ENCODE results near the gene GRIFIN. TPM values are rescaled to one million over a fixed set of nuclear protein-coding genes. Genes with fewer than 3 reads are reported as not detected.
A peak's percentile ranks its signal among the peaks of the same experiment; 100 is the strongest.

Gene GRIFIN
- total RNA-seq, 1 donor = not detected

GRCh38 chr7:2520761-2521290 lies 44.6 kb upstream of the GRIFIN start:
- Histone ChIP-seq H2AFZ (ENCODE audit: low read length) (no peak overlapping the region), H3K27me3 (ENCODE audit: insufficient read depth, low read length) (no peaks in the 10 kb centered on the region), H3K36me3 (ENCODE audit: insufficient read depth, low read length) (peaks cover 6% of the 10 kb centered on the region), H4K20me1 (ENCODE audit: insufficient read depth, low read length) (peaks cover 38% of the 10 kb centered on the region), H3K79me2 (ENCODE audit: insufficient read depth, low read length) (peaks cover 36% of the 10 kb centered on the region), H3K4me2 (ENCODE audit: insufficient read depth, low read length) (peak overlapping the region; percentile 96), H3K9me3 (ENCODE audit: low read depth, low read length) (no peaks in the 10 kb centered on the region), H3K4me3 (ENCODE audit: insufficient read depth, low read length) (peak overlapping the region; percentile 88), H3K4me1 (ENCODE audit: insufficient read depth, low read length) (peaks cover 62% of the 10 kb centered on the region), H3K27ac (ENCODE audit: low read depth, low read length) (peak overlapping the region; percentile 61)
- DNase-seq (ENCODE audit: insufficient read length, low spot score, missing footprints) = peak; percentile 96
- no peak for TF ChIP-seq CTCF (IDR thresholded peaks at IDR 0.05; ENCODE audit: extremely low read depth, low read depth, low read length)

- peak; percentile 97 for DNase-seq (ENCODE audit: insufficient read length, low spot score, missing footprints)
- Histone ChIP-seq H3K4me1 (ENCODE audit: insufficient read depth, low read length) (peaks cover 65% of the 10 kb centered on the region), H3K79me2 (ENCODE audit: insufficient read depth, low read length) (peaks cover 36% of the 10 kb centered on the region), H3K4me2 (ENCODE audit: insufficient read depth, low read length) (peak overlapping the region; percentile 96), H3K4me3 (ENCODE audit: insufficient read depth, low read length) (peak overlapping the region; percentile 88), H3K27me3 (ENCODE audit: insufficient read depth, low read length) (no peaks in the 10 kb centered on the region), H3K9me3 (ENCODE audit: low read depth, low read length) (no peaks in the 10 kb centered on the region), H4K20me1 (ENCODE audit: insufficient read depth, low read length) (peaks cover 33% of the 10 kb centered on the region), H3K36me3 (ENCODE audit: insufficient read depth, low read length) (peaks cover 2% of the 10 kb centered on the region), H3K27ac (ENCODE audit: low read depth, low read length) (peak overlapping the region; percentile 61), H2AFZ (ENCODE audit: low read length) (no peak overlapping the region)
- TF ChIP-seq CTCF (IDR thresholded peaks at IDR 0.05; ENCODE audit: extremely low read depth, low read depth, low read length) = no peak
These were observed 44.0 kb upstream of the GRIFIN start for GRCh38 chr7:2520131-2520760.

- Histone ChIP-seq H3K27ac (ENCODE audit: low read depth, low read length) (peak within 1 kb of the TSS; percentile 61), H3K36me3 (ENCODE audit: insufficient read depth, low read length) (no peaks in the 10 kb centered on the region), H3K4me3 (ENCODE audit: insufficient read depth, low read length) (peak within 1 kb of the TSS; percentile 88), H3K4me2 (ENCODE audit: insufficient read depth, low read length) (peak within 1 kb of the TSS; percentile 96), H2AFZ (ENCODE audit: low read length) (peak within 1 kb of the TSS; percentile 41), H3K4me1 (ENCODE audit: insufficient read depth, low read length) (peaks cover 65% of the 10 kb centered on the region), H4K20me1 (ENCODE audit: insufficient read depth, low read length) (peaks cover 25% of the 10 kb centered on the region), H3K79me2 (ENCODE audit: insufficient read depth, low read length) (peaks cover 35% of the 10 kb centered on the region), H3K9me3 (ENCODE audit: low read depth, low read length) (no peaks in the 10 kb centered on the region), H3K27me3 (ENCODE audit: insufficient read depth, low read length) (no peaks in the 10 kb centered on the region)
- DNase-seq (ENCODE audit: insufficient read length, low spot score, missing footprints) = peak; percentile 100
- no peak for TF ChIP-seq CTCF (IDR thresholded peaks at IDR 0.05; ENCODE audit: extremely low read depth, low read depth, low read length)
These were observed 43.1 kb upstream of the GRIFIN start, which contains the start of gene LFNG for GRCh38 chr7:2519119-2519930. Gene LFNG, plus strand, starts transcription at chr7:2519774. Its CDS starts 88 bp downstream, at chr7:2519862.

- peak overlapping the region; percentile 89 for H3K4me2 ChIP-seq (ENCODE audit: insufficient read depth, low read length)
- peak overlapping the region; percentile 62 for H3K4me3 ChIP-seq (ENCODE audit: insufficient read depth, low read length)
- TF ChIP-seq CTCF (IDR thresholded peaks at IDR 0.05; ENCODE audit: extremely low read depth, low read depth, low read length) = no peak
- peaks cover 60% of the 10 kb centered on the region for H3K4me1 ChIP-seq (ENCODE audit: insufficient read depth, low read length)
- peaks cover 32% of the 10 kb centered on the region for H3K79me2 ChIP-seq (ENCODE audit: insufficient read depth, low read length)
- no peaks in the 10 kb centered on the region for H3K27me3 ChIP-seq (ENCODE audit: insufficient read depth, low read length)
- H3K36me3 ChIP-seq (ENCODE audit: insufficient read depth, low read length) = no peaks in the 10 kb centered on the region
- no peak for DNase-seq (ENCODE audit: insufficient read length, low spot score, missing footprints)
- peak overlapping the region; percentile 41 for H2AFZ ChIP-seq (ENCODE audit: low read length)
- H4K20me1 ChIP-seq (ENCODE audit: insufficient read depth, low read length) = peaks cover 22% of the 10 kb centered on the region
- H3K27ac ChIP-seq (ENCODE audit: low read depth, low read length) = no peak overlapping the region
- no peaks in the 10 kb centered on the region for H3K9me3 ChIP-seq (ENCODE audit: low read depth, low read length)
These were observed 42.5 kb upstream of the GRIFIN start for GRCh38 chr7:2518737-2519118.
